GM21529 (cell line): ENCODE results near the gene SMCHD1.
"Not testable (repeated sequence)": the region's sequence is repeated elsewhere in the genome, so short reads cannot be mapped to it uniquely, and the experiment has no call there.

Source experiments
- ATAC-seq: cut with Tn5 transposase; IDR thresholded peaks from one replicate; pipeline ENCODE4 v1.9.1; 2021; ENCODE audit not compliant: unreplicated experiment

SMCHD1 gene

GRCh38 chr18:2811416-2811815 lies 155.9 kb downstream of the SMCHD1 start:
- no peak for ATAC-seq

GRCh38 chr18:2814928-2815327 lies 159.4 kb downstream of the SMCHD1 start:
- no peak for ATAC-seq

- ATAC-seq = no peak
Observed at GRCh38 chr18:2818281-2818680, 162.8 kb downstream of the SMCHD1 start.

DNA sequence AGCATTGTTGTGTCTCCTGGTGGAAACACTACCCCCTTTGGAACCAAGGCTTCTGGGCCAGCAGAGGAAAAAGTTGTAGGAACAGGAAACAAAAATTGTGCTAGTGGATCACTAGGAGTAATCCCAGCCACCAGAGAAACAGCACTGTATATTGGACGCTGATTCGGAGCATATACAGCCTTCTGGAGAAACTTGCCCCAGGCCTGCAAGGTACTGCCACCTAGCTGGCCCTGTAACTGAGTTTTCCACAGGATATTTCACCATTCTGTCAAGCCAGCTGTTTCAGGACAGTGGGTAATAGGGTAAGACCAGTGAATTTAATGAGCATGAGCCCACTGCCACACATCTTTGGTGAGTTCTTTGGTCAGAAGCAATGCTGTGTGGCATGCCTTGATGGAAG lies 166.2 kb downstream of the SMCHD1 start:
- no peak for ATAC-seq

DNA sequence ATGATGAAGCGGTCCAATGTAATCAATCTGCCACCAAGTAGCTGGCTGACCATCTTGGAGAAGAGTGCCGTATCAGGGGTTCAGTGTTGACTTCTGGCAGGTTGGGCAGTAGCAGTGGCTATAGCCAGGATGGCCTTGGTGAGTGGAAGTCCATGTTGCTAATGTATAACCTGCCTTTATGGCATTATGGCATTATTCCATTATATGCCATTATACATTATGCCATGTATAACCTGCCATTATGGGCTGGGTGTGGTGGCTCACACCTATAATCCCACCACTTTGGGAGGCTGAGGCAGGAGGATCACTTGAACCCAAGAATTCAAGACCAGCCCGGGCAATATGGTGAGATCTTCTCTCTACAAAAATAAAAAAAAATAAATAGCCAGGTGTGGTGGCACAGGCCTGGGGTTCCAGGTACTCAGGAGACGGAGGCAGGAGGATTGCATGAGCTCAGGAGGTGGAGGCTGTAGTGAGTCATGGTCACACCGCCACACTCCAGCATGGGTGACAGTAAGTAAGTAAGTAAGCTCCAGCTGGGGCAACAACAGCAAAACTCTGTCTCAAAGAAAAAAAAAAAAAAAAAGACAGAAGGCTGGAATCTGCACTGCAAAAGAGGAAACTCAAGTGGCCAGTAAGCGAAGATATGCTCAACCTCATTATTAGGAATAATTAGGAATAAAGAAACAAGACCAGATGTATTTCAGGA lies 166.8 kb downstream of the SMCHD1 start:
- ATAC-seq = no peak

GRCh38 chr18:2823202-2823601 lies 167.7 kb downstream of the SMCHD1 start:
- ATAC-seq = no peak

- ATAC-seq = no peak
Observed at GRCh38 chr18:2823966-2824365, 168.4 kb downstream of the SMCHD1 start.

DNA sequence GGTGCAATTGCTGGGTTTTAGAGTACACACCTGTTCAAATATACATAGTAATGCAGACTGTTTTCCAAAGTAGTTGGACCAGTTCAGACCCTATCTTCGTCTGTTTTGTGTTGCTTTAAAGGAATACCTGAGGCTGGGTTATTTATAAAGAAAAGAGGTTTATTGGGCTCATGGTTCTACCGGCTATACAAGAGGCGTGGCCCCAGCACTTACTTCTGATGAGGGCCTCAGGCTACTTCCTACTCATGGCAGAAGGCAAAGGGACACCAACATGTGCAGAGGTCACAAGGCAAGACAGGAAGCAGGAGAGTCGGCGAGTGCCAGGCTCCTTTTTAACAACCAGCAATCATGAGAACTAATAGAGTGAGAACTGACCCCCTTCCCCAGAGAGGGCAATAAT lies 169.3 kb downstream of the SMCHD1 start:
- no peak for ATAC-seq

GRCh38 chr18:2825613-2826175 lies 170.2 kb downstream of the SMCHD1 start:
- no peak for ATAC-seq

- ATAC-seq = no peak
Observed at GRCh38 chr18:2826581-2826980, 171.1 kb downstream of the SMCHD1 start.

DNA sequence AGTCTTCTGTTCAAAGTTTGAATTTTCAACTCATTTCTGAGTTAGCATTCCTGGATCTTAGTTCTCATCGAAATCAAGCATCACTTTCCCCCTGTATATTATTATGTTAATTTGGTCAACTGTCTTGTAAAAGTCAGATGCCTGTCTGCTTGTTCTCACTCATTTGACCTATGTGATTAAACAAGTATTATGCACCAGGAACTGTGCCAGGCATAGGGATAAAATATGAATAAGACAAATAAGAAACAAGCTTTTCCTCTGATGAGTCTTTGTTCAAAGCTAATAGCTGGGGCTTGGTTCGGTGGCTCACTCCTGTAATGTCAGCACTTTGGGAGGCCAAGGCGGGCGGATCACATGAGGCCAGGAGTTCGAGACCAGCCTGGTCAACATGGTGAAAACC lies 171.5 kb downstream of the SMCHD1 start:
- no peak for ATAC-seq

- not testable (repeated sequence) for ATAC-seq
Observed at GRCh38 chr18:2836118-2836517, 180.6 kb downstream of the SMCHD1 start.

DNA sequence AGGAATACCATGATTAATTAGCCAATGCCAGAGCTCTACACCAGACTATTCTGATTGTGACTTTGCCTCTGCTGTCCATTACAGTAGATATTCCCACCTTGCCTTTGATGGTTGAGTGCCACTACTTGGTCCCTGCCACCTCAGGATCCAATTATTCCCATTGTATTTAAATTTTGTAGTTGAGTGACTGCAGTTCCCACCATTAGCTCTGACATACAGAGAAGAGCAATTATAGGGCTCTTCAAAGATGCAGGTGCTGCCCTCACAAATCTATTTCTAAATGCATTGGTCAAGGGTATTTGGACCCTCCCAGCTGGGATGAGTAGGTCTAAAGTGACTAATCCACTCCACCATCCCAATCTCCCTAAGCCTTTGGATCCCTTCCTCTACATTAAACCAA lies 181.8 kb downstream of the SMCHD1 start:
- not testable (repeated sequence) for ATAC-seq

GRCh38 chr18:2839202-2839601 lies 183.7 kb downstream of the SMCHD1 start:
- no peak for ATAC-seq

- no peak for ATAC-seq
Observed at GRCh38 chr18:2840521-2840920, 185.0 kb downstream of the SMCHD1 start.

GRCh38 chr18:2843146-2843545 lies 187.6 kb downstream of the SMCHD1 start:
- ATAC-seq = no peak

DNA sequence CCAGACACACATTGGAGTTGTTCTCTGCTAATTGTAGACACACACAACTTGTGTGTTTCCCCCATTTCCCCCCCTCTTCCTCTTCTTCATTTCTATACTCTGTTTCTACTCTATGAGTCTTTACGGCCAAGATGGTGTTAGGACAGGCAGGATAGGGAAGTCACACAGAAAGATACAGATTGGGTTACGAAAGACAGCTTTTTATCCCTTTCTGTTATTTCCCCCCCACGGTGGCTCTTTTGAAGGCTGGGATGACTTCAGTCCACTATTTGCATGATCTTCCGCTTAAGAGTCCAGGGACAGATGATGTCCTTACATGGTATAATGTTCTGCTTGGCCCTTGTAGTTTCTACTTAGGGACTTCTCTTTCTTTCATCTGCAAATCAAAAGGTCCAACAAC lies 189.6 kb downstream of the SMCHD1 start:
- ATAC-seq = no peak

- ATAC-seq = no peak
Observed at GRCh38 chr18:2846636-2847316, 191.2 kb downstream of the SMCHD1 start, which contains the start of gene EMILIN2. TSS of gene EMILIN2 (plus strand) at chr18:2847006. CDS start at chr18:2847189, 183 bp downstream.

GRCh38 chr18:2847317-2848246 lies 192.1 kb downstream of the SMCHD1 start:
- ATAC-seq = no peak

DNA sequence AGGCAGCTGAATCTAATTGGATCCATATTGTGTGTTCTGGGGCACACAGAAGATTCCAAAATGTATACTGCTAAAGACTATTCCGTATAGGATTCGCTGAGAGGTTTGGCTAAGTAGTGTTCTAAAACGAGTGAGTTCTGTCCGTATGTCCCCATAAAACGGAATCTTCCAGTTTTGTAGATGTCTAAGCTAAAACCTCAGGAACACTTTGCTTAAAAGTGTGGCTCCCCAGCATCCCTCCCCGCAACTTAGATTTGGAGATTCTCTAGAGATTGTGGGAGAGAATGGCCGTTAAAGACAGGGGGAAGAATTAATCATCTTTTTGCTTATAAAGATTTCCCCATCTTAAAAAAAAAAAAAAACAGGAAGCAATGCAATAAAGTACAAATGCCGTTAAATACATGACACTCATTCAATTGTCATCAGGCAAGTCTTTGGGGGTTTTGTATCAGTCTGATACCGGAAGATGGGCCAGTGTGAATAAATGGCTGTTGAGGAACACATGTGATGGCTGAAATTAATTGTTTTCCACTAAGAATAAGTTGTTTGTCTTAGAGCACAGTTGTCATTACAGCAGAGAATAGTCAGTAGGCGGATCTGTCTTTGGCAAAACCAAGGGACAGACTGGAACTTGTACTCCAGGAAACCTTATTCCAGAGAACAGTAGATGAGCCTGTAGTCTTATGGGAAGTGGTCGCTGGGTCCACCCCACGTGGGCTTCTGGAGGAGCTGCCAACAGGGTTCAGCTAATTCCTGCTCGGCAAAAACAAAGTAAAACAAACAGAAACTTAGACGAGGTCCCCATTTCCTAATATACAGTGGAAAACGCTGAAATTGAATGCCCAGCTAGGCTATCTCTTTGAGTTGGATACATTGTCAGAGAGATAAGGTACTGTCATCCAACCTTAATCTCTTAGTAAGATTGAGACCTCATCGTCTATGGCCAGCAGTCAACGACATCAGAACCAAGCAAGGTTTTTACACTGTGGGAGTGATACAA lies 193.0 kb downstream of the SMCHD1 start:
- ATAC-seq = no peak
